Right lung (tissue), 5 donors: Measurements from ENCODE around the gene CNNM2. TPM values are rescaled to one million over a fixed set of nuclear protein-coding genes. Genes with fewer than 3 reads are reported as not detected.
"Not testable (repeated sequence)": the region's sequence is repeated elsewhere in the genome, so short reads cannot be mapped to it uniquely, and the experiment has no call there.

ENCODE experiments used
- DNase-seq, 2 donors: peaks; one replicate each; pipeline ENCODE4 v3.0.0-alpha.2; 2013
- polyA plus RNA-seq, 5 donors: library from polyadenylated mRNA; unstranded; fragments of 120-200 nt; gene quantifications; one replicate each; pipeline versions ENCODE4 v1.2.1 to v1.2.3, GENCODE V29; 2013; ENCODE audit warnings: inconsistent platforms in 1 of 5, low replicate concordance in 1 of 5; ENCODE audit not compliant: insufficient read length in 5 of 5, insufficient read depth in 1 of 5

Gene CNNM2
- polyA plus RNA-seq, 5 donors = 5.8 to 9.4 (median 6.1) TPM

GRCh38 chr10:102919992-102920739 lies 2.1 kb downstream of the CNNM2 start:
- DNase-seq = no peak

GRCh38 chr10:102923601-102924000 lies 5.5 kb downstream of the CNNM2 start:
- DNase-seq = peak; percentile 44 to 62

- no peak for DNase-seq
Measured at GRCh38 chr10:102926842-102927241, 8.7 kb downstream of the CNNM2 start.

GRCh38 chr10:102927311-102928010 lies 9.4 kb downstream of the CNNM2 start:
- no peak for DNase-seq

GRCh38 chr10:102928442-102928841 lies 10.3 kb downstream of the CNNM2 start:
- DNase-seq = not testable (repeated sequence)

- no peak for DNase-seq
Measured at GRCh38 chr10:102930720-102931119, 12.6 kb downstream of the CNNM2 start.

GRCh38 chr10:102931643-102932042 lies 13.5 kb downstream of the CNNM2 start:
- no peak for DNase-seq

- no peak for DNase-seq
Measured at GRCh38 chr10:102935505-102935904, 17.4 kb downstream of the CNNM2 start.

GRCh38 chr10:102935939-102936605 lies 18.0 kb downstream of the CNNM2 start:
- no peak for DNase-seq

GRCh38 chr10:102941401-102941800 lies 23.3 kb downstream of the CNNM2 start:
- DNase-seq = no peak

- DNase-seq = no peak
Measured at GRCh38 chr10:102945449-102945848, 27.4 kb downstream of the CNNM2 start.

GRCh38 chr10:102945962-102946361 lies 27.9 kb downstream of the CNNM2 start:
- no peak for DNase-seq

GRCh38 chr10:102946992-102947391 lies 28.9 kb downstream of the CNNM2 start:
- no peak for DNase-seq

GRCh38 chr10:102948176-102948575 lies 30.1 kb downstream of the CNNM2 start:
- no peak for DNase-seq

- DNase-seq = no peak
Measured at GRCh38 chr10:102948786-102949185, 30.7 kb downstream of the CNNM2 start.

GRCh38 chr10:102949916-102950315 lies 31.8 kb downstream of the CNNM2 start:
- no peak for DNase-seq

- DNase-seq = no peak
Measured at GRCh38 chr10:102951316-102951715, 33.2 kb downstream of the CNNM2 start.

GRCh38 chr10:102959360-102959759 lies 41.3 kb downstream of the CNNM2 start:
- peak in 1 of 2 donors; percentile 27 for DNase-seq

GRCh38 chr10:102960157-102960556 lies 42.1 kb downstream of the CNNM2 start:
- no peak for DNase-seq

- no peak for DNase-seq
Measured at GRCh38 chr10:102962267-102962666, 44.2 kb downstream of the CNNM2 start.

GRCh38 chr10:102962951-102963755 lies 45.1 kb downstream of the CNNM2 start:
- DNase-seq = no peak

- DNase-seq = no peak
Measured at GRCh38 chr10:102963756-102964025, 45.6 kb downstream of the CNNM2 start.
